Measurements from ENCODE around the gene PLCXD3.

PLCXD3 gene

GRCh38 chr5:41371738-41372137, 138.7 kb downstream of the PLCXD3 start:
- Mint-ChIP-seq H3K9me3 (peaks cover 4% of the 10 kb centered on the region), H3K36me3 (ENCODE audit: low read depth) (no peaks in the 10 kb centered on the region), H3K4me1 (peaks cover 10% of the 10 kb centered on the region), H3K4me3 (no peak overlapping the region), H3K27ac (no peak overlapping the region), H3K27me3 (ENCODE audit: low read depth, poor library complexity) (peaks cover 8% of the 10 kb centered on the region)
- TF ChIP-seq CTCF (IDR thresholded peaks at IDR 0.05), result no peak
- DNase-seq, result no peak

- H3K4me3 Mint-ChIP-seq, result no peak overlapping the region
- peaks cover 8% of the 10 kb centered on the region for H3K27me3 Mint-ChIP-seq (ENCODE audit: low read depth, poor library complexity)
- H3K9me3 Mint-ChIP-seq, result peaks cover 4% of the 10 kb centered on the region
- no peak for DNase-seq
- peak overlapping the region; percentile 49 for H3K27ac Mint-ChIP-seq
- TF ChIP-seq CTCF (IDR thresholded peaks at IDR 0.05), result no peak
- no peaks in the 10 kb centered on the region for H3K36me3 Mint-ChIP-seq (ENCODE audit: low read depth)
- peaks cover 10% of the 10 kb centered on the region for H3K4me1 Mint-ChIP-seq
Observed at GRCh38 chr5:41370482-41370881, 139.9 kb downstream of the PLCXD3 start.

- no peak for DNase-seq
- no peak for TF ChIP-seq CTCF (IDR thresholded peaks at IDR 0.05)
- Mint-ChIP-seq H3K4me3 (no peak overlapping the region), H3K27ac (no peak overlapping the region), H3K4me1 (peaks cover 10% of the 10 kb centered on the region), H3K9me3 (peaks cover 4% of the 10 kb centered on the region), H3K27me3 (ENCODE audit: low read depth, poor library complexity) (peaks cover 8% of the 10 kb centered on the region), H3K36me3 (ENCODE audit: low read depth) (no peaks in the 10 kb centered on the region)
Observed at GRCh38 chr5:41369799-41370198, 140.6 kb downstream of the PLCXD3 start.

- DNase-seq, result no peak
- Mint-ChIP-seq H3K27me3 (ENCODE audit: low read depth, poor library complexity) (peaks cover 4% of the 10 kb centered on the region), H3K9me3 (no peaks in the 10 kb centered on the region), H3K4me1 (peaks cover 5% of the 10 kb centered on the region), H3K36me3 (ENCODE audit: low read depth) (no peaks in the 10 kb centered on the region), H3K4me3 (no peak overlapping the region), H3K27ac (no peak overlapping the region)
- TF ChIP-seq CTCF (IDR thresholded peaks at IDR 0.05), result no peak
Observed at GRCh38 chr5:41368158-41368557, 142.2 kb downstream of the PLCXD3 start.

- Mint-ChIP-seq H3K9me3 (peaks cover 6% of the 10 kb centered on the region), H3K4me3 (no peak overlapping the region), H3K4me1 (peaks cover 5% of the 10 kb centered on the region), H3K36me3 (ENCODE audit: low read depth) (peaks cover under 1% of the 10 kb centered on the region), H3K27me3 (ENCODE audit: low read depth, poor library complexity) (no peaks in the 10 kb centered on the region), H3K27ac (no peak overlapping the region)
- TF ChIP-seq CTCF (IDR thresholded peaks at IDR 0.05), result no peak
- DNase-seq, result no peak
Observed at GRCh38 chr5:41365369-41365768, 145.0 kb downstream of the PLCXD3 start.

GRCh38 chr5:41364346-41364745, 146.1 kb downstream of the PLCXD3 start:
- Mint-ChIP-seq H3K36me3 (ENCODE audit: low read depth) (peaks cover 10% of the 10 kb centered on the region), H3K27me3 (ENCODE audit: low read depth, poor library complexity) (no peaks in the 10 kb centered on the region), H3K27ac (no peak overlapping the region), H3K9me3 (peaks cover 17% of the 10 kb centered on the region), H3K4me3 (no peak overlapping the region), H3K4me1 (peaks cover 5% of the 10 kb centered on the region)
- TF ChIP-seq CTCF (IDR thresholded peaks at IDR 0.05), result no peak
- no peak for DNase-seq

Data from nephron progenitor cell (in vitro differentiated cells).